GM21381 (cell line): ENCODE data around the gene PSMD2.
"Not testable (repeated sequence)": the region's sequence is repeated elsewhere in the genome, so short reads cannot be mapped to it uniquely, and the experiment has no call there.

Experiments
- ATAC-seq: cut with Tn5 transposase; IDR thresholded peaks from one replicate; pipeline ENCODE4 v1.9.1; 2021; ENCODE audit warnings: mild to moderate bottlenecking, moderate library complexity; ENCODE audit not compliant: unreplicated experiment

PSMD2 gene

DNA sequence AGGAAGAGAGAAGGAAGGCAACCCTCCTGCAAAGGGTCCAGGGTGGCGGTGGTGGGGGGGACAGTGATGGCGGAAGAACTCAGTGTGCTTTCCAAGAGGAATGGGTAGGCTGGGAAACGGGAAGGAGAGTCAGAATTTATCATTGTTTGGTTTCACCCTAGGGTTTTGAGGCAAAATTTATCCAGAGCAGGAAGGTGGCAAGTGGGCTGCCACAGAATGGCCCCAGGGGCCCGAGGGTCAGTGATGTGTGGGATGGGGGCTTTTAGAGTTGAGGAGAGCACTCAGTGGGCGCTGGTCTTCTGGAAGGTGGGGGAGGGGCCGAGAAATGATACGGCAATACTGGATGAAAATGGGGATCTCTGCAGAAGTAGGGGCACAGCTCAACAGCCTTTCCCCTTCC is 38.9 kb downstream of the PSMD2 start:
- ATAC-seq, result no peak

DNA sequence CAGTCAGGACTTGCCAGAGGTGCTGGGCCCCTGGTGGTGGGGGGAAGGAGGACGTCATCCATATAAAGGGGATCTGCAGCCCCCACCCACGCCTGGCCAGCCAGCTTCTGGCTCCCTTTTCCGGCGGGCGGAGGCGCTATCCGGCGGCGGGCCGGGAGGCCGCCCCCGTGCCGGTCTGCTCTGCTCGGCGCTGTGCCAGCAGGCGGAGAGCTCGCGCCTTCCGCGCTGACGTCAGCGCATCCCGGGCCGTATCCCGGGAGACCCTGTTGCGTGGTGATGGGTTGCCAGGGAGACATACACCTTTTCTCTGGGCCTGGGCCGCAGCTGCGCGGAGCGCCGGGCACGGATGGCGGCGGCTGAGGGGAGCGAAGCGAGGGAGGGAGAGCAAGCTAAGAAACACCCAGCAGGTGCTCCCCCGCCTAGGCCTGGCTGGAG is 39.5 kb downstream of the PSMD2 start:
- ATAC-seq, result no peak

DNA sequence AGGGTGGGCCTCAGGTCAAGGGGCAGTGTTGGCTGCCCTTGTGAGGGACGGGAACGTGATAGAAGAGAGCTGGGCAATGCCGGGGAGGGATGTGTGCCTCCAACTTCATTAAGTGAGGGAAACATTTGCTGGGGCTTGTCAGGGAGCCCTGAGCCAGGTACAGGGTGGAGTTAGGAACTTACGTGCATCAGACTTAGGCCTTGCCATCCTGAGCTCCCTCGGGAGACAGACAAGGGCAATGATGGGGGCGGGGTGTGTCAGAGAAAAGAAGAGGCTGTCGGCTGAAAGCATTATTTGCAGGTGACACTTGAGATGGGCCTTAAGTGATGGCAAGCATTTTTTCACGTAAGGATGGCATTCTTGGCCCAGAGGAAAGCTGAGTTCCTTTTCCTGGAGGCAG is 40.0 kb downstream of the PSMD2 start:
- ATAC-seq, result no peak

DNA sequence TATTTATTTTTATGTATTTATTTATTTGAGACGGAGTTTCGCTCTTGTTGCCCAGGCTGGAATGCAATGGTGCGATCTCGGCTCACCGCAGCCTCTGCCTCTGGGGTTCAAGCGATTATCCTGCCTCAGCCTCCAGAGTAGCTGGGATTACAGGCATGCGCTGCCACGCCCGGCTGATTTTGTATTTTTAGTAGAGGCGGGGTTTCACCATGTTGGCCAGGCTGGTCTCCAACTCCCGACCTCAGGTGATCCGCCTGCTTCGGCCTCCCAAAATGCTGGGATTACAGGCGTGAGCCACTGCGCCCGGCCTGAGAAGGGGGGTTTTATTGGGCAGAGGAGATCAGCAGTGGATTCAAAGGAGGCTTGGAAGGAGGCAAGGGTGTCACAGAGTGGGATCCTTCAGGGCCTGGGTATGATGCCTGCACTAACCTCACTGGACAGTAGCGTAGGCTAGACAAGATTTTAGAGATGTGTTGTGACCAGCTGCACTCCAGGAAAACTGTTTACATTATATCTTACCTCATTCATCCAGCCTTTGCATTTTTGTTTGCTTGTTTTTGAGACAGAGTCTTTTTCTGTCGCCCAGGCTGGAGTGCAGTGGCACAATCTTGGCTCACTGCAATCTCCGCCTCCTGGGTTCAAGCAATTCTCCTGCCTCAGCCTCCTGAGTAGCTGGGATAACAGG is 40.6 kb downstream of the PSMD2 start:
- not testable (repeated sequence) for ATAC-seq

DNA sequence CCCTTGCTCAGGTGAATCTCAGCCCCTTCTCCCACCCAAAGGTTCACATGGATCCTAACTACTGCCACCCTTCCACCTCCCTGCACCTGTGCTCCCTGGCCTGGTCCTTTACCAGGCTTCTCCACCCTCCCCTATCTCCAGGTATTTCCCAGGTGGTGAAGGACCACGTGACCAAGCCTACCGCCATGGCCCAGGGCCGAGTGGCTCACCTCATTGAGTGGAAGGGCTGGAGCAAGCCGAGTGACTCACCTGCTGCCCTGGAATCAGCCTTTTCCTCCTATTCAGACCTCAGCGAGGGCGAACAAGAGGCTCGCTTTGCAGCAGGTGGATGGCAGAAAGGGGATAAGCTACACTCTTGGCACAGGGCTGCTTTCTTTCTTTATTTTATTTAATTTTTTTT is 42.9 kb downstream of the PSMD2 start:
- ATAC-seq, result no peak

DNA sequence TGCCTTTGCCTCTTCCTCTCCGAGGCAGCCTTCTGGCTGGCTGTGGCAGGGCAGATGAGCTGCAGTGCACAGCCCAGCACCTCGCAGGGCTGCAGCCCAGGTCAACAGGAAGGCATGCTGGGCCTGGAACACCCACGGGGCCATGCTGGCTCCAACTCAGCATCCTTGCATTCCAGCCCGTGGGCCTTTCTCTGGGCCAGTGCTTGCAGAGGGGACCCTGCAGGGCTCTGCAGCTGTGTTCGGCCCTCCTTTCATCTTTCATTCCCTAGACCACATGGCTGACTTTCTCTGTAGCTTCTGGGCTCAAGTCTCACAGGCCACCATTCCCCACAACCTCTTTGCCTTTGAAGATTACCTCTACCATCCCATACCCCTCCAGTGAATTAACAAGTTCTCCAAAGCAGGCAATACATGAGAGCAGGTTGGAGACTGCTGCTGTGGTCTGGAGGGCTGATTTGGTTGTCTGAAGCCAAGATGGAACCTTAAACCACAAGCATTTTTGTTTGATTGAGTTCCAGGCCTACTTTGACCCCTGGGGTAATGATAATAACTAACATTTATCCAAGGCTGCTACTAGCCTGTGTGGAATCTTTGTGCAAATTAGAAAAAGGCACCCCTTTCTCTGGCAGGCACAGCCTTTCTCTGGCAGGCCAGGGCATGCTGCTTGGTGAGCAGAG is 44.3 kb downstream of the PSMD2 start:
- no peak for ATAC-seq

DNA sequence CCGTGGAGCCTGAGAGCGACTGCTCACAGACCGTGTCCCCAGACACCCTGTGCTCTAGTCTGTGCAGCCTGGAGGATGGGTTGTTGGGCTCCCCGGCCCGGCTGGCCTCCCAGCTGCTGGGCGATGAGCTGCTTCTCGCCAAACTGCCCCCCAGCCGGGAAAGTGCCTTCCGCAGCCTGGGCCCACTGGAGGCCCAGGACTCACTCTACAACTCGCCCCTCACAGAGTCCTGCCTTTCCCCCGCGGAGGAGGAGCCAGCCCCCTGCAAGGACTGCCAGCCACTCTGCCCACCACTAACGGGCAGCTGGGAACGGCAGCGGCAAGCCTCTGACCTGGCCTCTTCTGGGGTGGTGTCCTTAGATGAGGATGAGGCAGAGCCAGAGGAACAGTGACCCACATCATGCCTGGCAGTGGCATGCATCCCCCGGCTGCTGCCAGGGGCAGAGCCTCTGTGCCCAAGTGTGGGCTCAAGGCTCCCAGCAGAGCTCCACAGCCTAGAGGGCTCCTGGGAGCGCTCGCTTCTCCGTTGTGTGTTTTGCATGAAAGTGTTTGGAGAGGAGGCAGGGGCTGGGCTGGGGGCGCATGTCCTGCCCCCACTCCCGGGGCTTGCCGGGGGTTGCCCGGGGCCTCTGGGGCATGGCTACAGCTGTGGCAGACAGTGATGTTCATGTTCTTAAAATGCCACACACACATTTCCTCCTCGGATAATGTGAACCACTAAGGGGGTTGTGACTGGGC is 45.7 kb downstream of the PSMD2 start:
- no peak for ATAC-seq

DNA sequence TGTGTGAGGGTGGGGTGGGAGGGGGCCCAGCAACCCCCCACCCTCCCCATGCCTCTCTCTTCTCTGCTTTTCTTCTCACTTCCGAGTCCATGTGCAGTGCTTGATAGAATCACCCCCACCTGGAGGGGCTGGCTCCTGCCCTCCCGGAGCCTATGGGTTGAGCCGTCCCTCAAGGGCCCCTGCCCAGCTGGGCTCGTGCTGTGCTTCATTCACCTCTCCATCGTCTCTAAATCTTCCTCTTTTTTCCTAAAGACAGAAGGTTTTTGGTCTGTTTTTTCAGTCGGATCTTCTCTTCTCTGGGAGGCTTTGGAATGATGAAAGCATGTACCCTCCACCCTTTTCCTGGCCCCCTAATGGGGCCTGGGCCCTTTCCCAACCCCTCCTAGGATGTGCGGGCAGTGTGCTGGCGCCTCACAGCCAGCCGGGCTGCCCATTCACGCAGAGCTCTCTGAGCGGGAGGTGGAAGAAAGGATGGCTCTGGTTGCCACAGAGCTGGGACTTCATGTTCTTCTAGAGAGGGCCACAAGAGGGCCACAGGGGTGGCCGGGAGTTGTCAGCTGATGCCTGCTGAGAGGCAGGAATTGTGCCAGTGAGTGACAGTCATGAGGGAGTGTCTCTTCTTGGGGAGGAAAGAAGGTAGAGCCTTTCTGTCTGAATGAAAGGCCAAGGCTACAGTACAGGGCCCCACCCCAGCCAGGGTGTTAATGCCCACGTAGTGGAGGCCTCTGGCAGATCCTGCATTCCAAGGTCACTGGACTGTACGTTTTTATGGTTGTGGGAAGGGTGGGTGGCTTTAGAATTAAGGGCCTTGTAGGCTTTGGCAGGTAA is 46.5 kb downstream of the PSMD2 start:
- ATAC-seq, result no peak

DNA sequence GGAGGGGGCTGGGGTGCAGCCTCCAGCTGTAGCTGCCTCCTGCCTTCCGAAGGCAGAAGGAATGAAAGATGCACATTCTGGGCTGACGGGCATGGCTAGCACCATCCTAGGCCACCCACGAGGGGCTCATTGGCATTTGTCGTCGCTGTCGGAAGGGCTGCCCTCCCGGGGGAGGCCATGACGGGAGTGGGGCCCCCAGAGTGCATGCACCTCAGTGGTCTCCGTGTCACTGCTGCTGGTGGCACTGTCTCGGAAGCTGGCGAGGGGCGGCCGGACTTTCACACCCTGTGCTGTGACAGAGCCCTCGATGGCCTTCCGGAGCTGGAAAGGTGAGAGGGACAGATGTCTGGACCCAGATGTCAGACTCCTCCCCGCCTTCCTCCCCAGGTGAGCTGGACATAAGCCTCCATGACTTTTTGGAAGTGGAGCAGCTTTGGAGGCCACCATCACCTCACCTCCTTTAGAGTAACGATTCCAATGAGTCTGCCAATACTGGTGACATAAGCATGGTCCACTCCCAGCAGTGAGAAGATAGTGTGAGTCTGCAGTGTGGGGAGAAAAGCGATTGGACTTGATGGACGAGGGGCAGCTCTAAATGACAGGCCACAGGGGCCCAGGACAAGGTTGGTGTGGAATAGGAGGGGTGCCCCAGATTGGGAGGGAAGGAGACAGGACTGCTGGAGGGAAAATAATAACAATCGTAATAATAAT is 47.6 kb downstream of the PSMD2 start:
- ATAC-seq, result no peak

DNA sequence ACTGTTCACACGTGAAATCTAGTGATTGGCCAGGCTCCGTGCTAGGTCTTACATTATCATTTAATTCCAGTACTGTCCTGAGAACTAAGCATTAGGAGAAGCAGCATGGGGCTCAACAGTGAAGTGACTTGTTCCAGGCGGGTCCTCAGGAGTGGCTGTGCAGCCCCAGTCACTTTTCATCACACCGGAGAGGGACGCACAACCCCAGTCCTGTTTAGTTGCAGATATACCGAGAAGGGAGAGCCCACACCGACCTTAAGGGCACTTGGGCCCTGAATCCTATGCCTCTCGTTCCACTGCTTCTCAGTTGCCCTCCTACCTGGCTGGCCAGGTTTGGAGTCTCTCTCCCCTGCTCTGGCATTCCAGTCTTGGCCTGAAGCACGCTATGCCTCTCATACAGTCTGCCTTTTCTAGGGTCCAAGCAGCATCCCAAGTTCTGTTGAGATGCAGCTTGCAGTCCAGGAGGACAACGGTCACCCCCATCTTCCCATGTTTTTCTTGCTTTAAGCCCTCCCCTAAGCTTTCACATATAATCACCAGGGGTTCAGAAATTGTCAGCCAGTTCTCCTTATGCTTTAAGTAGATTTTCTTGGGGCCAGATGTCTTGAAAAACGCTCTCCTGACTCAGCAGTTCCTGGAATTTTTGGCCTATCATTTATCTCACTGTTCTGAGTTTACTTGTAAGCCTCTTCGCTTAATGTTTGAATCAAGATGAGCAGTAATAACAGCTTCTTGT is 48.4 kb downstream of the PSMD2 start:
- ATAC-seq, result no peak

DNA sequence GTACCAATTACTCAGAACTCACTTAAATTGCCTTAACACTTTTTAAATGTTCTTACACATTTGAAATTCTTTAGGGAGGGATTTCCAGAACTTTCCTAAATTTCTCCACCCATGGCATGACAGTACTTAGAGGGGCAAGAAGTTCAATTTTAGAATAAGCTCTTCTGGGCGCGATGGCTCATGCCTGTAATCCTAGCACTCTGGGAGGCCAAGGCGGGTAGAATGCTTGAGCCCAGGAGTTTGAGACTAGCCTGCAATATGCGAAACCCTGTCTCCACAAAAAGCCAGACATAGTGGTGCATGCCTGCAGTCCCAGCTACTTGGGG is 49.0 kb downstream of the PSMD2 start:
- ATAC-seq, result no peak

DNA sequence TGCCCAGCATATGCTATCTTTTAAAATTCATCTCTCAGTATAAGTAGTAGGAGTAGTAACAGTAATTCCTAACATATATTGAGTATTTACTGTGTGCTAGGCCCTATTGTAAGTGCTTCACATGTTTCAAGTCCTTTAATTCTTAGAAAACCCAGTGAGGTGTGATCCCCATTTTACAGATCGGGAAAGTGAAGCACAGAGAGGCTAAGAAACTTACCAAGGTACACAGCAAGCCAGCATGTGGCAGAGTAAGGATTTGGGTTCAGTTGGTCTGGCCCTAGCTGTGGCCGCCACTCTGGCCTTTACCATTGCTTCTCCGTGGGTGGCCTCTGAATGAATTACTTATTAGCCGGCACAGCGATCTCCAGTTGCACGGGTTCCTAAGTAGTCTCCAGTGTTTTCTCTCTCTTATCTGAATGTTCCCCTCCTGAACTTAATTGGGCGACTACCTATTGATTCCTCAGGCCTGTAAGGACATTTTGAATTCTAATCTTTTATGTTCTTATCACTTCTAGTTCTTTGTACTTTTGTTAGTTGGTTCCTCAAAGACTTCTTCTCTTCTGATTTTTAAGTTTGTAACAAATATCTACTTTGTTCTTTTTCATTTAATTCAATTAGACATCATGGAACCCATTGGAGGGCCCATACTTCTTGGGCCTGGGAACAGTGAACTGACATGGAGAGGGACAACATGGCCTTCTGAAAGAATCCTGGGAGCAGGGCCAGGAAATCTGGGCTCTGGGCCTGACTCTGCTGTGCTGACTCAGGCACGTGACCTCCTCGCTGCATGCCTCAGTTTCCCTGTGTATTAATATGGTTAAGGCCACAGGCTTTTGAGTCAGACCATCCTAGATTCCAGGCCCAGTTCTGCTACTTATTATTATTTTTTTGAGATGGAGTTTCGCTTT is 50.8 kb downstream of the PSMD2 start:
- ATAC-seq, result no peak

DNA sequence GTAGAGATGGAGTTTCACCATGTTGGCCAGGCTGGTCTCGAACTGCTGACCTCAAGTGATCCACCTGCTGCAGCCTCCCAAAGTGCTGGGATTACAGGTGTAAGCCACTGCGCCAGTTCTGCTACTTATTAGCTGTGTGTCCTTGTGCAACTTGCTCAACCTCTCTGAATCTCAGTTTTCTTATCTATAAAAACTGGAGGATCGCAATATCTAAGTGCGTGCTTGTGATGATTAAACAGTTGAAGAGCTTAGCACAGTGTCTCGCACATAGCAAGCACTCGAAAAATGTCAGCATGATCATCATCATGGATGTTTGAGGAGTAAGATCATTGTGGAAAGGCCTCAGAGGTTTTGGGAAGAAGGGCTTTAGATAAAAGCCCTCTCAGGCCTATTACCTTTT is 51.6 kb downstream of the PSMD2 start:
- ATAC-seq, result no peak

DNA sequence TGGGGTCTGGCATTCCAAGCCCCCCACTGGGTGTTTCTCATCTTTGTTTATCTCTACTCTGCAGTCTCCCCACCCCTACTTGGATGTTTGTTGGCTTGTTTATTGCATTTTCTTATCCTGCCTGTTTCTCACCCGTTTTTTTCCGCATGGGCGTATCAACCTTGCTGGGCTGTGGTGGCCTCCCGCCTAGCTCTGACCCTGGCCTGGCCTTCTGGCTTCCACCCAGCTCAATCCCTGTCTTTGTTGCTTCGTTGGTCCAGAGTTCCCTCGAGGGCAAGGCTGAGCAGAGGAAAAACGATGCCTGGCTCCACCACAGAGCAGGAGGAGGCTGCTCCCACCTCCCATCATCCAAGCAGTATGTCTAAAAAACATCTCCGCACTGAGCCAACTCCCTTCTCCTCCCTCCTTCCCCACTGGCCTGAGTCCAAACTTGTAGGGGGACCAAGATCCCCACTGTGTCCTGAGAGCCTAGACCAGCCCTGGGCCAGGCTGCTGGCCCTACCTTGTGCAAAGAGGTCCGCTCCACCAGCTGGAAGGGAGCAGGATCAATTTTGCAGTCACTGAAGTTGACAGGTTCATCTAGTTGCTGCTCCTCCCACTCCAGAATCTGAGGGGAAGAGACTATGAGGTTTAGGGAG is 52.6 kb downstream of the PSMD2 start:
- no peak for ATAC-seq

DNA sequence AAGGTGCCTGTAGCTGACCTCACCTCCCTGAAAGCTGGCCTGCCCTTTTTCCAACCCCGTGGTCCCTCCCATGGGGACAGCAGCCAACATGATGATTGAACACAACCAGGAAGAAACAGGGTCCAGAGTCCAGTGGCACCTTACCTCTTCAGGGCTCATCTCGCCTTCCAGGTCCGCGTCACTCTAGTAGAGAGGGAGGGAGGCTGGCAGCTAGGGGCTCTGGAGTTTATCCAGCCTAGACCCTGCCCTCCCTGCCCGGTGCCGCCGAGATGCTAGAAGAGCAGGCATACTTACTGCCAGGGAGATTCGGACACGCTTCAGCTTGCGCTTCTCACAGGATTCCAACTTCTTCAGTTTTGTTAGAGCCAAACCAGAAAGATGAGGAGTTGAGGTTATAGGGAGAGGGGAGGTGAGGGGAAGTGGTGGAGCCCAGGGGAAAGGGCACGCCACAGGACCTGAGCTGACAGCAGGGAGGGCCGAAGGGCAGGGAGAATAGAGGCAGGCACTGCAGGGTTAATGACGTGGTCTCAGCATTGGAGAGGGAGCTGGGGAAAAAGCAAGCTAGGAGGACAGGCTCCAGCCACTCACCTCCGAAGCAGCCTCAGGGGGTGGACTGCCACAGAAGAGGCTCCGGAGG is 53.2 kb downstream of the PSMD2 start:
- ATAC-seq, result no peak

DNA sequence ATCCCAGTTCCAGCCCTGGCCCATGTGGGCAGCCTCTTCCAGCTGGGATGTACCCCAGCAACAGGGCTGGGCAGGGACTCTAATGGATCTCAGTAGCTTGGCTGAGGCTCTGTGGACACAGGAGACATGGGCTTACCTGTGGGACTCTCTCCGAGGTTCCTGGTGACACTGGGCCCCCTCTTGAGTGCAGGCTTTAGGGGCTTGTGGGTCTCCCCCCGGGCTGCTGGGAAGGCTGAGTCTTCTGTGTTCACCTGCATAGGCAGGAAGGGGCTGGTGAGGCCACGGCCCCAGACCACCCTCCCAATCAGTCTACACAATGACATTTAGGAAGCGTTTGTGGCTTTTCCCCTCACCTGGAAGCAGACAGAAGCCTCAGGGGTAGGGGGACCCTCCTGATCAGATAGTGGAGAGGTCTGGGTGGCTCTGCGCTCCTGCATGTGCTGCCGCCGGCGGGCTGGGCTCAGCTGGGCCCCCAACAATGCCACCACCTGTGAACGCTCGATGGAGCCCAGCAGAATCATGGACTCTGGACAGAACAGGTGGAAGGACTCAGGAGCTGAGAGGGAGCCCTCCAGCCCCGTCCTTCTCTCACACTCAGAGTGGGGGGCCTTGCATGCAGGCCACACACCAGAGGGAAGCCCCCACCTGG is 54.0 kb downstream of the PSMD2 start:
- no peak for ATAC-seq

DNA sequence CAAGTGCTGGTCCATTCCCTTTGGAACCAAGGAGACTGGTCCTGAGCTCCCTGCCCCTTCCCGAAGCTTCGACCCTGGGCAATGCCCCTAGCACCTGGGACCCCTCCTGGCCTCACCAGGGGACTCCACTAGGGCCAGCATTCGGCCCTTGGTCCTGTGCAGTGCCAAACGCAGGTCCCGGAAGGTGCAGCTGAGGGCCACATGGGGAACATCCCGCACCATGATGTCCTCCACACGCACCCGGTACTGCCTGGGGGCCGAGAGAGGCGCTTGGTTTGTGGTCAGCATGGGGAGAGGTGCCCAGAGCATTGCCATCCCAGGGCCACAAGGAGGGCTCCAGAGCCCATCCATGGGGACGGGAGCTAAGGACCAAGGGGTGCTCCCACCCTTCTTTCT is 54.5 kb downstream of the PSMD2 start:
- ATAC-seq, result no peak
